GM19467 (cell line): ENCODE data around the gene YTHDF2.
"Not testable (repeated sequence)": the region's sequence is repeated elsewhere in the genome, so short reads cannot be mapped to it uniquely, and the experiment has no call there.

Source experiments
- ATAC-seq: cut with Tn5 transposase; IDR thresholded peaks from one replicate; pipeline ENCODE4 v1.9.1; 2021; ENCODE audit warnings: mild to moderate bottlenecking, moderate library complexity; ENCODE audit not compliant: unreplicated experiment

Gene YTHDF2

GRCh38 chr1:28736450-28737306, at the start of gene YTHDF2:
YTHDF2 (plus strand) TSS chr1:28736940; CDS start chr1:28737121, 181 bp downstream.
- ATAC-seq = peak; percentile 91

GRCh38 chr1:28691627-28692026, 45.1 kb upstream of the YTHDF2 start:
- not testable (repeated sequence) for ATAC-seq

GRCh38 chr1:28703629-28704028, 33.1 kb upstream of the YTHDF2 start:
- ATAC-seq = no peak

DNA sequence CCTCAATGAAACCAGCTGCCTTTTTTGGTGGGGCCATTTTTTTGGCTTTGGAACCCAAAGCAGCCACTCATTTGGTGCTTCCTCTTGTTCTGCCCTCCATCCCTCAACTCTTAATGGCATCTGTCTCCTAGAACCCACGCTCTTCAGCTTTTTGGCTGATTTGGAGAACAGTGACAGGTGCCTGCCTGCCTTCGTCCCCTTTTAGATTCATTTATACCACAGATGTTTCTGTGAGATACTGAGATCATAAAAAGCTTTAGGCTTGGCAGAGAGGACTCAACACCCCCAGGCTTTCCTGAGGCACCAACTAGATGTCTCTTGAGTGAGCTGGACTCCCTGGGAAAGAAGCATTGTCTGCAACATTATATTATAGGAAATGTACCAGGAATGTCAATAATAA, 20.4 kb upstream of the YTHDF2 start:
- no peak for ATAC-seq

DNA sequence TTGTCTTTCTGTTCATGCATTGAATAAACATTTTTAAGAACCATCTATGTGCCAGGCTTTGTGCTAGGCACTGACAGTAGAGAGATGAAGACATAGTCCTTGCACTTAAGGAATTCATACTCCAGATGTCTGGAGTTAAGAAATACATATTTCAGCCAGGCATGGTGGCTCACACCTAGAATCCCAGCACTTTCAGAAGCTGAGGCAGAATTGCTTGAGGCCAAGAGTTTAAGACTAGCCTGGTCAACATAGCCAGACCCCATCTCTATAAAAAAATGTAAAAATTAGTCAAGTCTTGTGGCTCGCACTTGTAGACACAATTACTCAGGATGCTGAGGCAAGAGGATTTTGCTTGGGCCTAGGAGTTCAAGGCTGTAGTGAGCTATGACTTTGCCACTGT, 18.6 kb upstream of the YTHDF2 start:
- no peak for ATAC-seq

DNA sequence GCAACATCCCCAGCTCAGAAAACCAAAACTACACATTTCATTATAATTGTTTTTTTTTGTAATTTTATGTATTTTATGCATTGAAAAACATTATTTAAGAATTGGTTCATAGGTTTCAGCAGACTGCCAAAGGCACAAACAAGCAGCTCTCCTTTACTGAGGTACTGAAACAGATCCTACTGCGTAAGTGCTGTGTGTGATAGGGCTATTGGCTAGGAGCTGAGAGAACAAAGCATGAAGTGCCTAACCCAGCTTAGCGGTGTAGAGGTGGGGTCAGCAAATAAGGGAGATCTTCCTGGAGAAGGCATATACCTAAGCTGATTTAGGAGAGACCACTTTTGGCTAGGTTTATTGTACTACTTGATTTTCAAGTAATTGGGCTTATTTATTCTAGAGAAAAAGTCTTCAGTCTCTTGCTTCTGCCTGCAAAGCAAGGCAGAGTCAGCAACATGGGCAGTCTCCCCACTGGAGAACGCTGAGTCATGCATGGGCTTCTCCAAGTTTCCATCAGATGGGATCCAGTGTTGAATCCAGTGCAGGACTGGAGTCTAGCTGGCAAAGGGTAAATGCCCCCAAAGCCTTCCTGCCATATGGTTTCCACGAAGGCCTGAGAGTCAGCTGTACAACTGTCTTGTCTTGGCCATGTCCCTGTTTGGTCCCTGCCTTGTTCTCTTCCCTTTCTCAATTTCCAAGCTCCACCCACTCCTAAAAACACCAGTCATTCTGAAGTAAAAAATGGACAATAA, 18.0 kb upstream of the YTHDF2 start:
- ATAC-seq = no peak

GRCh38 chr1:28719332-28719619, 17.5 kb upstream of the YTHDF2 start:
- no peak for ATAC-seq

GRCh38 chr1:28720376-28720775, 16.4 kb upstream of the YTHDF2 start:
- ATAC-seq = no peak

- ATAC-seq = not testable (repeated sequence)
Observed at GRCh38 chr1:28721927-28722326, 14.8 kb upstream of the YTHDF2 start.

DNA sequence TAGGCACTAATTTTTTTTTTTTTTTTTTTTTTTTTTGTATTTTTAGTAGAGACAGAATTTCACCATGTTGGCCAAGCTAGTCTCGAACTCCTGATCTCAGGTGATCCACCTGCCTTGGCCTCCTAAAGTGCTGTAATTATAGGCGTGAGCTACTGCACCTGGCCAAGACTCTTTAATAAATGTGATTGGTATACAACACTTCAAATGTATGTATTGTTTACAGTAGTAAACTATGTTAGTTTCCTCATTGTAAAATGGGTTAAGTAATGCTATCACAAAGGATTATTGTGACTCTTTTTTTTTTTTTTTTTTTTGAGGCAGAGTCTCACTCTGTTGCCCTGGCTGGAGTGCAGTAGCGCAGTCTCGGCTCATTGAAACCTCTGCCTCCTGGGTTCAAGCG, 11.4 kb upstream of the YTHDF2 start:
- not testable (repeated sequence) for ATAC-seq

GRCh38 chr1:28735961-28736449, 735 bp upstream of the YTHDF2 start:
- no peak for ATAC-seq

GRCh38 chr1:28737307-28738132, 780 bp downstream of the YTHDF2 start:
- ATAC-seq = no peak

- ATAC-seq = no peak
Observed at GRCh38 chr1:28740118-28740517, 3.4 kb downstream of the YTHDF2 start.

GRCh38 chr1:28744184-28744583, 7.4 kb downstream of the YTHDF2 start:
- no peak for ATAC-seq

DNA sequence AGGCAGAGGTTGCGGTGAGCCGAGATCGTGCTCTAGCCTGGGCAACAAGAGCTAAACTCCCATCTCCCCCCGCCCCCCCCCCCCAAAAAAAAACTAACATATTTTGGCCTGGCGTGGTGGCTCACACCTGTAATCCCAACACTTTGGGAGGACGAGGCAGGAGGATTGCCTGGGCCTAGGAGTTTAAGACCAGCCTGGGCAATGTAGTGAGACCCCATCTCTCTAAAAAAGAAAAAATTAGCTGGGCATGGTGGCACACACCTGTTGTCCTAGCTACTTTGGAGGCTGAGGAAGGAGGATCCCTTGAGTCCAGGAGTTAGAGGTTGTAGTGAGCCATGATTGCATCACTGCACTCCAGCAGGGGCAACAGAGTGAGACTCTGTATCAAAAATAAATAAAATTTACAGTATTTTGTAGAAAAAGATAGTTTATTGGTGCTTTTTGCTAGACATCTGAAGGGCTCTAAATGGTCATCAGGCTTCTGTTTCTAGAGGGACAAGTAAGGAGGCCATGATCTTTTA, 9.0 kb downstream of the YTHDF2 start:
- ATAC-seq = no peak

- no peak for ATAC-seq
Observed at GRCh38 chr1:28750330-28750729, 13.6 kb downstream of the YTHDF2 start.

DNA sequence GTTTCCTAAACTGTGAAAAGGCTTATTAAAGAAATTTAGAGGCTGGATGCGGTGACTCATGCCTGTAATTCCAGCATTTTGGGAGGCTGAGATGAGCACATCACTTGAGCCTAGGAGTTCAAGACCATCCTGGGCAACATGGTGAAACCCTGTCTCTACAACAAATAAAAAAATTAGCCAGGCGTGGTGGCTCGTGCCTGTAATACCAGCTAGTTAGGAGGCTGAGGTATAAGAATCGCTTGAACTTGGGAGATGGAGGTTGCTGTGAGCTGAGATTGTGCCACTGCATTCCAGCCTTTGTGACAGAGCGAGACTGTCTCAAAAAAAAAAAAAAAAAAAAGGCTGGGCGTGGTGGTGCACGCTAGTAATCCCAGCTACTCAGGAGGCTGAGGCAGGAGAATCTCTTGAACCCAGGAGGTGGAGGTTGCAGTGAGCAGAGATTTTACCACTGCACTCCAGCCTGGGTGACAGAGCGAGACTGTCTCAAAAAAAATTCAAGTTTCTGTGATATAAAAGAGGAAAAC, 14.1 kb downstream of the YTHDF2 start:
- not testable (repeated sequence) for ATAC-seq

- no peak for ATAC-seq
Observed at GRCh38 chr1:28751315-28752060, 14.7 kb downstream of the YTHDF2 start.

GRCh38 chr1:28755701-28756100, 19.0 kb downstream of the YTHDF2 start:
- ATAC-seq = no peak

- no peak for ATAC-seq
Observed at GRCh38 chr1:28756846-28757245, 20.1 kb downstream of the YTHDF2 start.
